Endothelial cell of umbilical vein (primary cell): ENCODE results near the gene CBS. TPM values are rescaled to one million over a fixed set of nuclear protein-coding genes. Genes with fewer than 3 reads are reported as not detected.

Experiments
- BruUV-seq: library from RNA; stranded (reverse); fragments of 400-500 nt; replicated peaks from 2 replicates; lab custom pipeline; 2021; lab: Mats Ljungman, UMichigan
- CTCF ChIA-PET: fragments of 300-600, 350-600 bp; sonication (Branson Sonifier 250); formaldehyde crosslinking; loops from one replicate; lab custom pipeline; 2021; ENCODE audit warnings: antibody characterized with exemption, inconsistent platforms; lab: Charles Lee
- POLR2A ChIA-PET: fragments of 300-600, 350-600 bp; sonication (Branson Sonifier 250); formaldehyde crosslinking; loops from one replicate; lab custom pipeline; 2021; ENCODE audit warnings: antibody characterized with exemption, inconsistent platforms; lab: Charles Lee
- DNase-seq: peaks from one replicate; pipeline ENCODE4 v3.0.0-alpha.2; 2011; ENCODE audit warnings: low read depth, low spot score
- FAIRE-seq: peaks from 2 replicates; lab custom pipeline; 2011; peaks lifted over from hg19 to GRCh38; lab: Jason Lieb, UNC
- H2AFZ ChIP-seq: 2 replicates; pipeline ENCODE4 v1.6.0; 2012; ENCODE audit warnings: low read depth, low read length, control low read depth, inconsistent platforms
- H3K27ac ChIP-seq: 2 replicates; pipeline ENCODE4 v1.5.1; 2011; ENCODE audit warnings: low read depth, mild to moderate bottlenecking, control low read depth, low read length, moderate library complexity; ENCODE audit not compliant: insufficient read depth
- H3K27me3 ChIP-seq, 2 experiments: 2 replicates each; pipeline versions ENCODE4 v1.6.0 to v1.6.1; 2011; ENCODE audit warnings: low read length in 2 of 2, mixed read lengths in 1 of 2; ENCODE audit not compliant: control insufficient read depth in 2 of 2, insufficient read depth in 2 of 2
- H3K36me3 ChIP-seq, 2 experiments: 2 replicates in 1 of 2; 3 replicates in 1 of 2; pipeline ENCODE4 v1.5.1; 2011; ENCODE audit warnings: low read length in 2 of 2, mild to moderate bottlenecking in 1 of 2, moderate library complexity in 1 of 2; ENCODE audit not compliant: control insufficient read depth in 2 of 2, insufficient read depth in 2 of 2; ENCODE audit errors: extremely low read depth in 1 of 2
- H3K4me1 ChIP-seq: 3 replicates; pipeline ENCODE4 v1.5.1; 2011; ENCODE audit warnings: mild to moderate bottlenecking, low read length; ENCODE audit not compliant: control insufficient read depth, insufficient read depth; ENCODE audit errors: extremely low read depth
- H3K4me2 ChIP-seq: 2 replicates; pipeline ENCODE4 v1.6.1; 2011; ENCODE audit warnings: low read length, control low read depth, mixed read lengths; ENCODE audit not compliant: insufficient read depth
- H3K4me3 ChIP-seq, 3 experiments: fragments of 200-600 bp in 1 of 3; sonication (generic), shearing (Covaris generic) in 1 of 3; replicated peaks in 1 of 3; 2 replicates each; pipeline ENCODE4 v1.5.1; 2011 to 2016; ENCODE audit warnings: control low read depth in 3 of 3, low read length in 3 of 3, mild to moderate bottlenecking in 2 of 3, inconsistent platforms in 1 of 3, low read depth in 1 of 3, moderate library complexity in 1 of 3; ENCODE audit not compliant: insufficient read depth in 1 of 3
- H3K79me2 ChIP-seq: 2 replicates; pipeline ENCODE4 v1.6.0; 2012; ENCODE audit warnings: low read length, inconsistent platforms; ENCODE audit not compliant: control insufficient read depth, insufficient read depth
- H3K9ac ChIP-seq: replicated peaks from 2 replicates; pipeline ENCODE3; 2011; ENCODE audit warnings: low read length, control low read depth; ENCODE audit not compliant: insufficient read depth; ENCODE audit errors: extremely low read depth
- H3K9me1 ChIP-seq: replicated peaks from 3 replicates; pipeline ENCODE4 v1.6.0; 2011; ENCODE audit warnings: mild to moderate bottlenecking, low read length; ENCODE audit not compliant: control insufficient read depth, insufficient read depth; ENCODE audit errors: extremely low read depth
- H3K9me3 ChIP-seq: replicated peaks from 2 replicates; pipeline ENCODE4 v1.5.1; 2012; ENCODE audit warnings: low read length, inconsistent platforms; ENCODE audit not compliant: control insufficient read depth, insufficient read depth
- H4K20me1 ChIP-seq: replicated peaks from 2 replicates; pipeline ENCODE3; 2011; ENCODE audit warnings: mild to moderate bottlenecking, low read length; ENCODE audit not compliant: control insufficient read depth, insufficient read depth; ENCODE audit errors: extremely low read depth
- EZH2 ChIP-seq: IDR thresholded peaks from 2 replicates; pipeline ENCODE4 v1.6.1; 2012; ENCODE audit warnings: borderline replicate concordance, low read depth, mild to moderate bottlenecking, moderate library complexity, low read length, inconsistent platforms; ENCODE audit not compliant: severe bottlenecking
- FOS ChIP-seq: IDR thresholded peaks from 2 replicates; pipeline ENCODE4 v1.6.1; 2011; ENCODE audit warnings: mild to moderate bottlenecking, low read length, moderate library complexity, borderline replicate concordance; ENCODE audit not compliant: insufficient read depth
- GATA2 ChIP-seq: IDR thresholded peaks from 2 replicates; pipeline ENCODE4 v1.7.0; 2011; ENCODE audit warnings: low read depth, mild to moderate bottlenecking, moderate library complexity, mixed read lengths, low read length; ENCODE audit not compliant: insufficient read length, insufficient read depth
- JUN ChIP-seq: IDR thresholded peaks from 2 replicates; pipeline ENCODE4 v1.6.1; 2011; ENCODE audit warnings: borderline replicate concordance, low read depth; ENCODE audit not compliant: insufficient read length, insufficient read depth
- MYC ChIP-seq: IDR thresholded peaks from one replicate; pipeline ENCODE4 v1.6.1; 2011; ENCODE audit warnings: mild to moderate bottlenecking, low read depth, low read length
- POLR2A ChIP-seq: IDR thresholded peaks from 2 replicates; pipeline ENCODE4 v1.6.1; 2012; ENCODE audit warnings: low read depth, mild to moderate bottlenecking, control low read depth, low read length
- POLR2AphosphoS5 ChIP-seq: IDR thresholded peaks from 2 replicates; pipeline ENCODE4 v1.6.1; 2012; ENCODE audit warnings: low read depth, mild to moderate bottlenecking, control low read depth, low read length, moderate library complexity; ENCODE audit not compliant: insufficient read depth
- dilution Hi-C: fragments of 300-500 bp; cut with MboI; formaldehyde crosslinking; loops from one replicate; pipeline ENCODE4 v1.15.0; 2019; ENCODE audit warnings: low sequenced_read_pairs; ENCODE audit not compliant: extremely low pct_ligation_motif_present
- intact Hi-C: fragments of 100-400 bp; cut with micrococcal nuclease; formaldehyde crosslinking; loops from one replicate; pipeline ENCODE4 v1.10.0; 2022
- polyA plus RNA-seq, 4 experiments: library from polyadenylated mRNA; depleted of rRNA in 3 of 4; stranded (reverse) in 3 of 4; unstranded in 1 of 4; fragments of >200 nt; gene quantifications; 2 replicates each; pipeline versions ENCODE4 v1.2.1 to v1.2.3, GENCODE V29; 2011 to 2012; ENCODE audit warnings: missing spikeins in 1 of 4
- total RNA-seq: library from RNA; stranded (reverse); gene quantifications from 2 replicates; pipeline ENCODE4 v1.2.3, GENCODE V29; 2021
- TF ChIP-seq, protein P1 (sequence below), 2 donors: IDR thresholded peaks; 1 replicate in 1 of 2; 2 replicates in 1 of 2; pipeline ENCODE4 v1.5.1; 2011; ENCODE audit warnings: low read length in 2 of 2, mild to moderate bottlenecking in 2 of 2, moderate library complexity in 2 of 2, control low read depth in 1 of 2, inconsistent platforms in 1 of 2, low read depth in 1 of 2; ENCODE audit not compliant: insufficient read depth in 1 of 2; ENCODE audit errors: extremely low read depth in 1 of 2
- TF ChIP-seq, protein P2 (sequence below): IDR thresholded peaks from 2 replicates; pipeline ENCODE4 v1.6.1; 2011; ENCODE audit not compliant: insufficient read depth, insufficient read length

Gene CBS
- total and polyA plus RNA-seq, 2 donors (not counting 3 experiments of a cell fraction or from before 2014, with no cell fraction given), result 22.0 to 92.9 TPM

DNA sequence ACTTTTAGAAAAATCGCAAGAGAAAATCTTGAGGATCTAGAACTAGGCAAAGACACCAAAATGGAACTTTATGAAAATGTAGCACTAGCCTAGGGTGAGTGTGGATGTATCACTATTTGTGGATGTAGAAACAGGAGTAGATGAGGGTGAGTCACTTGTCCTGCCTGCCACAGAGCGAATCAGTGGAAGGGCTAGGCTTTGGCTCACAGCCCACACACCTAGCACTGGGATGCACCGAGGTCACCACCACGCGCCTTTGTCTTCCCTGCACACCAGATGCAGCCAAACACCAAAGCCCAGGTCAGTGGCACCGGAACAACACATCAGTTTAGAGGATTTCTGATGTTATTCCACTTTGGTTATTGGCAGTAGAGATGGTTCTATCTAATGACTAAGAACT lies 63.0 kb downstream of the CBS start:
- POLR2A ChIA-PET, result no interaction called here
- CTCF ChIA-PET, result no interaction called here
- H3K9ac ChIP-seq, result no peak overlapping the region
- TF ChIP-seq FOS, result no peak
- DNase-seq (no peak), FAIRE-seq (no peak)
- H3K9me3 ChIP-seq, result no peaks in the 10 kb centered on the region
- H3K4me2 ChIP-seq, result no peak overlapping the region
- dilution Hi-C loops (no loop called here), intact Hi-C loops (no loop called here)
- H4K20me1 ChIP-seq, result no peaks in the 10 kb centered on the region
- no TSS peak for BruUV-seq
- no peaks in the 10 kb centered on the region for H3K4me1 ChIP-seq
- no peaks in the 10 kb centered on the region for H3K9me1 ChIP-seq
- H3K27me3 ChIP-seq, result no peaks in the 10 kb centered on the region
- H3K36me3 ChIP-seq, result peaks cover 0 to 8% of the 10 kb centered on the region in 2 experiments
- H2AFZ ChIP-seq, result no peak overlapping the region
- no peaks in the 10 kb centered on the region for H3K79me2 ChIP-seq
- H3K27ac ChIP-seq, result no peak overlapping the region
- no peak overlapping the region for H3K4me3 ChIP-seq

DNA sequence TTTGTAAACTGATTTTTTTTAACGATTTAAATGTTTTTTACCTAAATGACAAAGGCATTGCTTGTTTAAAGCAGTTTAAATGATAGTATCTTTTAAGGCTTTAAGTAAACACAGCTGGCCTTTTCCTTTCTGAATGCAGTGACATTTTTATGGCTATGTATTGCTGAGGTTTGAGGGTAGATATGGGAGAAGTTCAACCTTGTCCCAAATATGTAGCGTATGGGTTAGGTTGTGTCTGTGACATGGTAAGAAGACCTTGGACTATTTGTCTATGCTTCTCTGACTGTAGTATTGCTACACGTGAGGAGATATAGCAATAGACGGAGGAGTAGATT lies 68.8 kb downstream of the CBS start:
- FAIRE-seq, result no peak
- H3K27me3 ChIP-seq, result no peaks in the 10 kb centered on the region
- intact Hi-C loops, result no loop called here

More for the DNA sequence above, 68.8 kb downstream of the CBS start:
- Histone ChIP-seq H3K9me3 (no peaks in the 10 kb centered on the region), H3K4me1 (no peaks in the 10 kb centered on the region), H3K79me2 (no peaks in the 10 kb centered on the region), H3K9me1 (no peaks in the 10 kb centered on the region), H3K9ac (no peak overlapping the region), H3K27ac (no peak overlapping the region), H2AFZ (no peak overlapping the region), H3K4me3 (no peak overlapping the region), H3K4me2 (no peak overlapping the region), H3K36me3 (peaks cover 0 to 3% of the 10 kb centered on the region in 2 experiments), H4K20me1 (no peaks in the 10 kb centered on the region)
- DNase-seq, result no peak
- TF ChIP-seq, protein P1, sequence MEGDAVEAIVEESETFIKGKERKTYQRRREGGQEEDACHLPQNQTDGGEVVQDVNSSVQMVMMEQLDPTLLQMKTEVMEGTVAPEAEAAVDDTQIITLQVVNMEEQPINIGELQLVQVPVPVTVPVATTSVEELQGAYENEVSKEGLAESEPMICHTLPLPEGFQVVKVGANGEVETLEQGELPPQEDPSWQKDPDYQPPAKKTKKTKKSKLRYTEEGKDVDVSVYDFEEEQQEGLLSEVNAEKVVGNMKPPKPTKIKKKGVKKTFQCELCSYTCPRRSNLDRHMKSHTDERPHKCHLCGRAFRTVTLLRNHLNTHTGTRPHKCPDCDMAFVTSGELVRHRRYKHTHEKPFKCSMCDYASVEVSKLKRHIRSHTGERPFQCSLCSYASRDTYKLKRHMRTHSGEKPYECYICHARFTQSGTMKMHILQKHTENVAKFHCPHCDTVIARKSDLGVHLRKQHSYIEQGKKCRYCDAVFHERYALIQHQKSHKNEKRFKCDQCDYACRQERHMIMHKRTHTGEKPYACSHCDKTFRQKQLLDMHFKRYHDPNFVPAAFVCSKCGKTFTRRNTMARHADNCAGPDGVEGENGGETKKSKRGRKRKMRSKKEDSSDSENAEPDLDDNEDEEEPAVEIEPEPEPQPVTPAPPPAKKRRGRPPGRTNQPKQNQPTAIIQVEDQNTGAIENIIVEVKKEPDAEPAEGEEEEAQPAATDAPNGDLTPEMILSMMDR (IDR thresholded peaks at IDR 0.05; ENCODE audit: extremely low read depth in 1 of 2, insufficient read depth in 1 of 2, low read depth in 1 of 2, low read length in 2 of 2), result no peak
- TF ChIP-seq MYC (no peak), JUN (no peak), FOS (no peak), POLR2A (no peak), EZH2 (no peak), POLR2AphosphoS5 (no peak), GATA2 (no peak)
- TF ChIP-seq, protein P2, sequence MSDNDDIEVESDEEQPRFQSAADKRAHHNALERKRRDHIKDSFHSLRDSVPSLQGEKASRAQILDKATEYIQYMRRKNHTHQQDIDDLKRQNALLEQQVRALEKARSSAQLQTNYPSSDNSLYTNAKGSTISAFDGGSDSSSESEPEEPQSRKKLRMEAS, result no peak
- CTCF ChIA-PET, result interaction anchor here (2.1 kb wide), 1 partner anchor 15 kb away, joined by 4 read pairs; no protein-coding TSS in a partner anchor
- POLR2A ChIA-PET, result no interaction called here
- BruUV-seq, result no TSS peak
- dilution Hi-C loops, result no loop called here
